Measurements from ENCODE around the gene TNFSF18.

DNA sequence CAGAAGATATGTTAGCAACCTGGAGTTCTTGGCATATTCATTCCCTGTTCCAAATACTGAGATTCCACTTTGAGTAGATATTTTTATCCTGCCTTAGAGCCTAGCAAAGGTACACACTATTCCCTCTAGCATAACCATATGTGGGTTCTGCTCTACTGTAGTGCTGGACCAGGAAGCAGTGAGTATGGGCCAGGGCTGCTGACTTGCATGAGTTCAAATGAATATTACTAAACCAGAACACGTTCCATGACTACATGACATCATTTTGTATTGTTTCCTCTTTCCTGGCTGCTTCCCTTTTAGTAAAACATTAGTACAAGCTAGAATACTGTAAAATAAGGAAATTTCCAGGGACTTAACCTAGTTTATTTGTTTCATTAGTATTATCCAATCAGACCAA lies 41.1 kb downstream of the TNFSF18 start:
- TF ChIP-seq TAF1 (IDR thresholded peaks at IDR 0.05; ENCODE audit: borderline replicate concordance, insufficient read depth, low read length): no peak
- TF ChIP-seq POLR2AphosphoS5 (IDR thresholded peaks at IDR 0.05; ENCODE audit: low read depth, low read length): no peak
- TF ChIP-seq, protein P1, sequence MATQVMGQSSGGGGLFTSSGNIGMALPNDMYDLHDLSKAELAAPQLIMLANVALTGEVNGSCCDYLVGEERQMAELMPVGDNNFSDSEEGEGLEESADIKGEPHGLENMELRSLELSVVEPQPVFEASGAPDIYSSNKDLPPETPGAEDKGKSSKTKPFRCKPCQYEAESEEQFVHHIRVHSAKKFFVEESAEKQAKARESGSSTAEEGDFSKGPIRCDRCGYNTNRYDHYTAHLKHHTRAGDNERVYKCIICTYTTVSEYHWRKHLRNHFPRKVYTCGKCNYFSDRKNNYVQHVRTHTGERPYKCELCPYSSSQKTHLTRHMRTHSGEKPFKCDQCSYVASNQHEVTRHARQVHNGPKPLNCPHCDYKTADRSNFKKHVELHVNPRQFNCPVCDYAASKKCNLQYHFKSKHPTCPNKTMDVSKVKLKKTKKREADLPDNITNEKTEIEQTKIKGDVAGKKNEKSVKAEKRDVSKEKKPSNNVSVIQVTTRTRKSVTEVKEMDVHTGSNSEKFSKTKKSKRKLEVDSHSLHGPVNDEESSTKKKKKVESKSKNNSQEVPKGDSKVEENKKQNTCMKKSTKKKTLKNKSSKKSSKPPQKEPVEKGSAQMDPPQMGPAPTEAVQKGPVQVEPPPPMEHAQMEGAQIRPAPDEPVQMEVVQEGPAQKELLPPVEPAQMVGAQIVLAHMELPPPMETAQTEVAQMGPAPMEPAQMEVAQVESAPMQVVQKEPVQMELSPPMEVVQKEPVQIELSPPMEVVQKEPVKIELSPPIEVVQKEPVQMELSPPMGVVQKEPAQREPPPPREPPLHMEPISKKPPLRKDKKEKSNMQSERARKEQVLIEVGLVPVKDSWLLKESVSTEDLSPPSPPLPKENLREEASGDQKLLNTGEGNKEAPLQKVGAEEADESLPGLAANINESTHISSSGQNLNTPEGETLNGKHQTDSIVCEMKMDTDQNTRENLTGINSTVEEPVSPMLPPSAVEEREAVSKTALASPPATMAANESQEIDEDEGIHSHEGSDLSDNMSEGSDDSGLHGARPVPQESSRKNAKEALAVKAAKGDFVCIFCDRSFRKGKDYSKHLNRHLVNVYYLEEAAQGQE (IDR thresholded peaks at IDR 0.05; ENCODE audit: insufficient read depth in 1 of 2, low read depth in 2 of 2, low read length in 2 of 2): no peak
